Vagina (tissue), 2 donors: ENCODE results near the gene OR4C11. TPM values are rescaled to one million over a fixed set of nuclear protein-coding genes. Genes with fewer than 3 reads are reported as not detected.

Experiments
- DNase-seq, 2 donors: peaks; one replicate each; pipeline ENCODE4 v3.0.0-alpha.2; 2017; ENCODE audit errors: extremely low spot score in 2 of 2
- H3K27ac ChIP-seq: fragments of 200-600 bp; sonication (generic); one replicate; pipeline ENCODE4 v1.5.1; 2019
- H3K27me3 ChIP-seq: fragments of 200-600 bp; sonication (generic); one replicate; pipeline ENCODE4 v1.5.1; 2019
- H3K36me3 ChIP-seq, 2 donors: fragments of 200-600 bp; sonication (generic); one replicate each; pipeline ENCODE4 v1.5.1; 2017 to 2019
- H3K4me1 ChIP-seq: fragments of 200-600 bp; sonication (generic); one replicate; pipeline ENCODE4 v1.5.1; 2019
- H3K4me3 ChIP-seq, 2 donors: fragments of 200-600 bp; sonication (generic); 1 replicate in 1 of 2; 2 replicates in 1 of 2; pipeline ENCODE4 v1.5.1; 2016 to 2019
- H3K9me3 ChIP-seq: fragments of 200-600 bp; sonication (generic); one replicate; pipeline ENCODE4 v1.5.1; 2019
- POLR2A ChIP-seq, 2 donors: fragments of 450-650 bp; IDR thresholded peaks; one replicate each; pipeline ENCODE4 v1.6.1; 2017; ENCODE audit warnings: antibody characterized with exemption in 2 of 2, mild to moderate bottlenecking in 2 of 2, moderate library complexity in 2 of 2
- POLR2AphosphoS5 ChIP-seq, 2 donors: sonication (generic); formaldehyde crosslinking; IDR thresholded peaks; one replicate each; pipeline ENCODE4 v1.9.0; 2017; ENCODE audit warnings: antibody characterized with exemption in 2 of 2, mild to moderate bottlenecking in 2 of 2, low read depth in 1 of 2; ENCODE audit not compliant: insufficient read depth in 1 of 2
- intact Hi-C: fragments of 100-400 bp; cut with DNase I; formaldehyde crosslinking; loops from one replicate; pipeline ENCODE4 v1.15.1; 2023
- total RNA-seq: library from RNA; depleted of rRNA; stranded (reverse); fragments of >200 nt; gene quantifications from one replicate; pipeline ENCODE4 v1.2.3, GENCODE V29; 2016
- TF ChIP-seq, protein P1 (sequence below), 3 experiments: fragments of 450-650 bp in 2 of 3; fragments of 200-600 bp in 1 of 3; sonication (generic) in 1 of 3; IDR thresholded peaks; one replicate each; pipeline ENCODE4 v1.5.1; 2017 to 2019; ENCODE audit warnings: antibody characterized with exemption in 3 of 3, mild to moderate bottlenecking in 2 of 3, moderate library complexity in 2 of 3

Gene OR4C11
- total RNA-seq, 1 donor from 2014 or later, result not detected

DNA sequence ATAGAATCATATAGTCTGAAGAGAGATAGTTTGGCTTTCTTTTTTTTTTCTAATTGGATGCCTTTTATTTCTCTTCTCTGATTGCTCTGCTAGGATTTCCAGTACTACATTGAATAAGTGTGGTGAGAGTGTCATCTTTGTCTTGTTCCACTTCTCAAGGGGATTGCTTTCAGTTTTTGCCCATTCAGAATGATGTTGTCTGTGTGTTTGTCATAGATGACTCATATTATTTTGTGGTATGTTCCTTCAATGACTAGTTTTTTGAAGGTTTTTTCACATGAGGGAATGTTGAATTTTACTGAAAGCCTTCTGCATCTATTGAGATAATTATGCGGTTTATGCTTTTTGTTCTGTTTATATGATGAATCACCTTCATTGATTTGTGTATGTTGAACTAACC is 17.1 kb upstream of the OR4C11 start:
- Histone ChIP-seq H3K27me3 (no peaks in the 10 kb centered on the region), H3K4me1 (no peaks in the 10 kb centered on the region), H3K4me3 (no peak overlapping the region), H3K27ac (no peak overlapping the region), H3K9me3 (no peaks in the 10 kb centered on the region), H3K36me3 (no peaks in the 10 kb centered on the region)
- intact Hi-C loops, result no loop called here
- TF ChIP-seq, protein P1, sequence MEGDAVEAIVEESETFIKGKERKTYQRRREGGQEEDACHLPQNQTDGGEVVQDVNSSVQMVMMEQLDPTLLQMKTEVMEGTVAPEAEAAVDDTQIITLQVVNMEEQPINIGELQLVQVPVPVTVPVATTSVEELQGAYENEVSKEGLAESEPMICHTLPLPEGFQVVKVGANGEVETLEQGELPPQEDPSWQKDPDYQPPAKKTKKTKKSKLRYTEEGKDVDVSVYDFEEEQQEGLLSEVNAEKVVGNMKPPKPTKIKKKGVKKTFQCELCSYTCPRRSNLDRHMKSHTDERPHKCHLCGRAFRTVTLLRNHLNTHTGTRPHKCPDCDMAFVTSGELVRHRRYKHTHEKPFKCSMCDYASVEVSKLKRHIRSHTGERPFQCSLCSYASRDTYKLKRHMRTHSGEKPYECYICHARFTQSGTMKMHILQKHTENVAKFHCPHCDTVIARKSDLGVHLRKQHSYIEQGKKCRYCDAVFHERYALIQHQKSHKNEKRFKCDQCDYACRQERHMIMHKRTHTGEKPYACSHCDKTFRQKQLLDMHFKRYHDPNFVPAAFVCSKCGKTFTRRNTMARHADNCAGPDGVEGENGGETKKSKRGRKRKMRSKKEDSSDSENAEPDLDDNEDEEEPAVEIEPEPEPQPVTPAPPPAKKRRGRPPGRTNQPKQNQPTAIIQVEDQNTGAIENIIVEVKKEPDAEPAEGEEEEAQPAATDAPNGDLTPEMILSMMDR (IDR thresholded peaks at IDR 0.05), result no peak
- no peak for TF ChIP-seq POLR2AphosphoS5 (IDR thresholded peaks at IDR 0.05; ENCODE audit: insufficient read depth in 1 of 2, low read depth in 1 of 2)
- no peak for TF ChIP-seq POLR2A (IDR thresholded peaks at IDR 0.05)
- DNase-seq, result no peak

DNA sequence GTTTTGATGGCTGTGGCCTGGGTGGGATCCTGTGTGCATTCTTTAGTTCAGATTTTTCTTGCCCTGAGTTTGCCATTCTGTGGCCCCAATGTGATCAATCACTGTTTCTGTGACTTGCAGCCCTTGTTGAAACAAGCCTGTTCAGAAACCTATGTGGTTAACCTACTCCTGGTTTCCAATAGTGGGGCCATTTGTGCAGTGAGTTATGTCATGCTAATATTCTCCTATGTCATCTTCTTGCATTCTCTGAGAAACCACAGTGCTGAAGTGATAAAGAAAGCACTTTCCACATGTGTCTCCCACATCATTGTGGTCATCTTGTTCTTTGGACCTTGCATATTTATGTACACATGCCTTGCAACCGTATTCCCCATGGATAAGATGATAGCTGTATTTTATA is 34.9 kb downstream of the OR4C11 start:
- no peak overlapping the region for H3K4me3 ChIP-seq
- no peaks in the 10 kb centered on the region for H3K4me1 ChIP-seq
- H3K27me3 ChIP-seq, result no peaks in the 10 kb centered on the region
- intact Hi-C loops, result no loop called here
- no peaks in the 10 kb centered on the region for H3K36me3 ChIP-seq
- TF ChIP-seq POLR2AphosphoS5 (IDR thresholded peaks at IDR 0.05; ENCODE audit: insufficient read depth in 1 of 2, low read depth in 1 of 2), result no peak
- TF ChIP-seq POLR2A (IDR thresholded peaks at IDR 0.05), result no peak
- no peak for DNase-seq
- H3K27ac ChIP-seq, result no peak overlapping the region
- H3K9me3 ChIP-seq, result no peaks in the 10 kb centered on the region

DNA sequence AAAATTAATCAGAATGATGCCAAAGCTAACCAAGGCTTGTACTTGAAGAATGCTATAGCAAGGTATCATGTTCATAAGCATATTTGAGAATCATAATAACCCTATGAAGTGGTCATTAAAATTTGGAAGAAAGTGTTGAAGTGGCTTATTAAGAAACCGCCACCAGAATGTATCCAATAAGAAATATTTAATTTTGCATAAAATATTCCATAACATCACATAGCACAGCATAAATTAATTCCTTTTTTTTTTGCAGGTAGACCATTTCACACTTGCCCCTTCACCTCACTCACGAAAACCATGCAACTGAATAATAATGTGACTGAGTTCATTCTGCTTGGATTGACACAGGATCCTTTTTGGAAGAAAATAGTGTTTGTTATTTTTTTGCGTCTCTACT is 35.6 kb downstream of the OR4C11 start, which contains the start of gene OR4C16:
Gene OR4C16 (plus strand): TSS at position 301 of the 400 bp plus-strand sequence. CDS start 0 bp downstream, at position 301.
- Histone ChIP-seq H3K36me3 (no peaks in the 10 kb centered on the region), H3K27ac (no peak within 1 kb of the TSS), H3K27me3 (no peaks in the 10 kb centered on the region), H3K9me3 (no peaks in the 10 kb centered on the region), H3K4me3 (no peak within 1 kb of the TSS), H3K4me1 (no peaks in the 10 kb centered on the region)
- intact Hi-C loops, result no loop called here
- no peak for TF ChIP-seq POLR2AphosphoS5 (IDR thresholded peaks at IDR 0.05; ENCODE audit: insufficient read depth in 1 of 2, low read depth in 1 of 2)
- TF ChIP-seq POLR2A (IDR thresholded peaks at IDR 0.05), result no peak
- TF ChIP-seq, protein P1 (IDR thresholded peaks at IDR 0.05), result no peak
- no peak for DNase-seq

DNA sequence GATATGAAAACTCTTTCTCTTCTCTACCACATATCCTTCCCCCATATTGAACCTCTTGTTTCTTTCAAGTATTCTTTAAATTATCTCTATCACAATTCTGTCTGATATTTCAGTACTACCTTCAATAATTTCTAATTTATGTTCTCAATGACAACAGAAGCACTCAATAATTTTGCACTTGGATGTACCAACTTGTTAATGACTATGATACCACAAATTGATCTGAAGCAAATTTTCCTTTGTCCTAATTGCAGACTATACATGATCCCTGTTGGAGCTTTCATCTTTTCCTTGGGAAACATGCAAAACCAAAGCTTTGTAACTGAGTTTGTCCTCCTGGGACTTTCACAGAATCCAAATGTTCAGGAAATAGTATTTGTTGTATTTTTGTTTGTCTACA is 53.3 kb downstream of the OR4C11 start, which contains the start of gene OR4C15:
Gene OR4C15 (plus strand): TSS at position 301 of the 400 bp plus-strand sequence. CDS start 0 bp downstream, at position 301.
- no peaks in the 10 kb centered on the region for H3K9me3 ChIP-seq
- no peak within 1 kb of the TSS for H3K4me3 ChIP-seq
- no peaks in the 10 kb centered on the region for H3K36me3 ChIP-seq
- TF ChIP-seq, protein P1 (IDR thresholded peaks at IDR 0.05), result no peak
- no peak for TF ChIP-seq POLR2A (IDR thresholded peaks at IDR 0.05)
- no peaks in the 10 kb centered on the region for H3K4me1 ChIP-seq
- H3K27ac ChIP-seq, result no peak within 1 kb of the TSS
- H3K27me3 ChIP-seq, result no peaks in the 10 kb centered on the region
- intact Hi-C loops, result no loop called here
- no peak for DNase-seq

Other genes with a start within 250 kb of the OR4C11 start
- not detected for gene OR4A15, start 239.7 kb downstream of the OR4C11 start, total RNA-seq
- gene OR4C15, start 53.2 kb downstream of the OR4C11 start, total RNA-seq, result not detected
- not detected for gene OR4C16, start 35.5 kb downstream of the OR4C11 start, total RNA-seq
- gene OR4P4, start 27.5 kb upstream of the OR4C11 start, total RNA-seq, result not detected
- gene OR4S2, start 40.7 kb upstream of the OR4C11 start, total RNA-seq, result not detected
- gene OR4C6, start 54.6 kb upstream of the OR4C11 start, total RNA-seq, result not detected
- gene OR5D13, start 165.8 kb upstream of the OR4C11 start, total RNA-seq, result not detected
- gene OR5D14, start 187.9 kb upstream of the OR4C11 start, total RNA-seq, result not detected
- gene OR5L1, start 203.7 kb upstream of the OR4C11 start, total RNA-seq, result not detected
- gene OR5D18, start 212.0 kb upstream of the OR4C11 start, total RNA-seq, result not detected
- not detected for gene OR5L2, start 219.6 kb upstream of the OR4C11 start, total RNA-seq
- gene OR5D16, start 231.1 kb upstream of the OR4C11 start, total RNA-seq, result not detected